NCI-H1436 (cell line): ENCODE measurements around the gene CTSE.
"Not testable (repeated sequence)": the region's sequence is repeated elsewhere in the genome, so short reads cannot be mapped to it uniquely, and the experiment has no call there.

Experiments
- DNase-seq: peaks from one replicate; lab custom pipeline; 2025; lab: John Stamatoyannopoulos, UW

The CTSE gene

GRCh38 chr1:206014601-206015000, 9.1 kb downstream of the CTSE start:
- no peak for DNase-seq

- no peak for DNase-seq
Measured at GRCh38 chr1:206013026-206013795, 10.5 kb downstream of the CTSE start.

GRCh38 chr1:206012086-206012859, 11.4 kb downstream of the CTSE start:
- DNase-seq = peak; percentile 6

- no peak for DNase-seq
Measured at GRCh38 chr1:206011057-206011456, 12.6 kb downstream of the CTSE start.

- DNase-seq = no peak
Measured at GRCh38 chr1:206010060-206010459, 13.6 kb downstream of the CTSE start.

- DNase-seq = no peak
Measured at GRCh38 chr1:206006946-206007345, 16.7 kb downstream of the CTSE start.

GRCh38 chr1:206005778-206006180, 17.9 kb downstream of the CTSE start:
- no peak for DNase-seq

GRCh38 chr1:206005234-206005633, 18.5 kb downstream of the CTSE start:
- DNase-seq = no peak

- DNase-seq = peak; percentile 39
Measured at GRCh38 chr1:206004826-206005225, 18.9 kb downstream of the CTSE start.

GRCh38 chr1:206003854-206004800, 19.6 kb downstream of the CTSE start:
- no peak for DNase-seq

- no peak for DNase-seq
Measured at GRCh38 chr1:206002871-206003801, 20.6 kb downstream of the CTSE start, which contains the start of gene RAB7B. Gene RAB7B, minus strand, starts transcription at chr1:206003395. Its CDS starts 9,260 bp downstream, at chr1:205994135.

GRCh38 chr1:206002160-206002559, 21.5 kb downstream of the CTSE start:
- no peak for DNase-seq

- DNase-seq = no peak
Measured at GRCh38 chr1:206001476-206001888, 22.2 kb downstream of the CTSE start.

GRCh38 chr1:206000641-206001339, 22.9 kb downstream of the CTSE start:
- no peak for DNase-seq

- peak; percentile 17 for DNase-seq
Measured at GRCh38 chr1:205998457-205999241, 25.0 kb downstream of the CTSE start.

GRCh38 chr1:205996641-205997040, 27.1 kb downstream of the CTSE start:
- not testable (repeated sequence) for DNase-seq

GRCh38 chr1:205994346-205994745, 29.3 kb downstream of the CTSE start:
- no peak for DNase-seq

GRCh38 chr1:205993068-205993467, 30.6 kb downstream of the CTSE start:
- DNase-seq = no peak

GRCh38 chr1:205992218-205992882, 31.3 kb downstream of the CTSE start:
- DNase-seq = no peak
